HG02885 (cell line): Measurements from ENCODE around the gene SSC5D.
A peak's percentile ranks its signal among the peaks of the same experiment; 100 is the strongest.

ENCODE experiments used
- ATAC-seq: cut with Tn5 transposase; IDR thresholded peaks from one replicate; pipeline ENCODE4 v1.9.1; 2021; ENCODE audit warnings: mild to moderate bottlenecking; ENCODE audit not compliant: unreplicated experiment, poor library complexity

The SSC5D gene

DNA sequence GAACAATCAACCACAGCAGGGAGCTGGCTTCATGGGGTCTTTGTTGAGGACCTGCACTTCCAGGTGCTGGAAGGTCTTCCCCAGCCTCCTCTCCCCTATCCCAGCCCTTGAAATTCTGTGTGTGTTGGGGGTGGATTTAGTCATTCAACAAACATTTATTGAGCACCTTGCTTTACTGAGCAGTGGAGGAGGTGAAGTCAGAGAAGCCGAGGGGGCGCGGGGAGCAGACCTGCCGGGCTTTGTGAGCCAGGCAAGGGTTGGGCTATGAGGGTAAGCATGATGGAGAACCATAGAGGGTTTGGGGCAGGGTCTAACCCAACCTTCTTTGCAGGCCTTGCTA, 20.2 kb upstream of the SSC5D start:
- ATAC-seq, result no peak

DNA sequence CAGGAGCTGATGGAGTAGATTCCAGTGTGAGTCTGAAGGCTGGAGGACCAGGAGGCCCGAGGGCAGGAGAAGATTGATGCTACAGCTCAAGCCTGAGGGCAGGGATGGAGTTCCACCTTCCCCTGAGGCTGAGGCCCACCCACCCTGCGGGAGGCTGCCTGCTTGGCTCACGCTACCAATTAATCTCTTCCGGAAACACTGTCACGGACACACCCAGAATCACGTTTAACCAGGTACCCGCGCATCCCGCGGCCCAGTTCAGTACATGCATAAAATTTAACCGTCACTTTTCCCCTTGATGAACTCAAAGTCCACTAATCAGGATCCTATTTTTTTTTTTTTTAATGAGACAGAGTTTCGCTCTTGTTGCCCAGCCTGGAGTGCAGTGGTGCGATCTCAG, 17.0 kb upstream of the SSC5D start:
- no peak for ATAC-seq

- no peak for ATAC-seq
Observed at GRCh38 chr19:55472463-55472862, 15.8 kb upstream of the SSC5D start.

DNA sequence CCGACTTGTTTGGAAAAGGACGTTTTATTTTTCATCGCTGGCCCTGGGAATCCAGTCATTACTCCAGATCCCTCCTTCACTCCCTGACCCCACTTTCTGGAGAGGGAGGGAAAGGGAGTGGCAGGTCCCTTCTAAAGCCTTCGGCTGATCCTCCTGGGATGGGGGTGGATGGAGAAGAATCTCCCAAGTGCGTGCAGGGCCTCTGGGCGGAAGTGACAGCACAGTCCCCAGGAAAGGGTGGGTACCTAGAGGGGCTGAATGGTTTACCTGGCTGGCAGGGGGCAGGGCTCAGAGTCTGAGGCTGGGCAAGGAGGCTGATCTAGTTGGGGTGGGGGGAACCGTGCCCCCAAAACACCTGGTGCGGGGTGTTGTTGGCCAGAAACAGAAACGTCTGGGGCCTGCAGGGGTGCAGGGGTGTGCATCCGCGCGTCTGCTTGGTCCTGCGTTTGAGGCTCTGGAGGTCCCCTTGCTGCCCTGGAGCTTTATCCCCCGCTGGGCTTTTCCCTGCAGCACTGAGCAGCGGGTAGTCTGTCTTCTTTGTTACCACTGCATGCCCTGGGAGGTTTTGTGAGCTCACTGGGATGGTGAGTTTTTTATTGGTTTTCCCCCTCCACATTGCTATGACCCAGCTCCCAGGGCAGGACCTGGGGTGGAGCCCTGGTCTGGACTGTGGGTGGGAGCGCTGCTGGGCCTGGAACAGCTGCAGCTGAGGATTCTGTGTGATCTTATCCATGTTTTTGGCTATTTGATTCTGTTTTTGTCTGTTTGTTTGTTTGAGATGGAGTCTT, 14.8 kb upstream of the SSC5D start:
- no peak for ATAC-seq

GRCh38 chr19:55474269-55475265, 13.7 kb upstream of the SSC5D start:
- no peak for ATAC-seq

DNA sequence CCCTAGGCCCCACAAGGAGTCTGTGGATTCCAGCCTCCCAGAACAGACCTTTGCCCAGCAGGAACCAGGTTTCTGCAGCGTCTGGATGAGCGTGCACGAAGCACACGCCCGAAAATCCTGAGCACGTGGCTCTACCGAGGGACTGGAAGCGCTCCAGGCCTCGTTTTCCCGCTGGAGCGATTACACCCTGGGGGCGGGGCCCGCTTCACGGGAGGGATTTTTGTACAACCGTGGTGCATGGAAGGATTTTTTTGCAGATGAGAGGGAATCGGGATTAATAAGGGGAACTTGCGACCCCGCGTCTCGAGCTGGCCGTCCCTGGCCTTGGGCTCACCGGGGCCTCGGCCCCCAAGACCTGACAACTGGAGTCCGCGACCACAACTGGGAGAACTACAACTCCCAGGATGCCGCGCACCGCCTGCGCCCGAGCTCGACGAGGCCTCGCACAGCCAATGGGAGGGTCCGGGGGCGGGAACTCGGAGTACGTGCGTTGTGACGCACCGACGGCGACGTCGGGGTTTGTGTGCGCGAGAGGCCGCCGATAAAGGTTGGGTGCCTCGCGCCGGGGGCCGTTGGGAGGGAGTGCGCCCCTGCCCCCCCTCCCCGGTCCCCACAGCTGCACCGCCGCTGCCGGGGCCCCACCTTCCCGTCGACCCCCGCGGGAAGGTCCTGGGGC, 12.0 kb upstream of the SSC5D start, which contains the start of gene ZNF628:
TSS of gene ZNF628 (plus strand) at position 518 of the 676 bp plus-strand sequence. CDS start 3,294 bp downstream, outside the sequence.
- ATAC-seq, result peak; percentile 94

- ATAC-seq, result no peak
Observed at GRCh38 chr19:55477905-55478304, 10.3 kb upstream of the SSC5D start.

GRCh38 chr19:55478364-55478763, 9.9 kb upstream of the SSC5D start:
- no peak for ATAC-seq

DNA sequence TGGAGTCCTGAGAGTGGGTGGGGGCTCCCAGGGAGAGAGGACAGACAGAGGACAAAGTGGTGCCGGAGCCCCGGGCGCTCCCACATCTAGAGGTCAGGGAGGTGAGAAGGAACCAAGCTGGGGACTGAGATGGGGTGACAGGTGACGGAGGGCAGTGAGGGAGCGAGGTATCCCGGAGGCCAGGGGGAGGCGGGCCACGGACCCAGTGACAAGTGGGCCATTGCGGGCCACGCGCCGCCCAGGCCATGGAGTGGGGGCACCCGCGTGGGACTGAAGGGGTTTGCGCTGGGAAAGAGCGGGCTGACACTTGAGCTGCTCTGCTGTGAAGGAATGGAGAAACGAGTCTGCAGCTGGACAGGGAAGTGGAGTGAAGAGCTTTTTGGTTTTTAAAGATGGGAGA, 9.2 kb upstream of the SSC5D start:
- ATAC-seq, result no peak

DNA sequence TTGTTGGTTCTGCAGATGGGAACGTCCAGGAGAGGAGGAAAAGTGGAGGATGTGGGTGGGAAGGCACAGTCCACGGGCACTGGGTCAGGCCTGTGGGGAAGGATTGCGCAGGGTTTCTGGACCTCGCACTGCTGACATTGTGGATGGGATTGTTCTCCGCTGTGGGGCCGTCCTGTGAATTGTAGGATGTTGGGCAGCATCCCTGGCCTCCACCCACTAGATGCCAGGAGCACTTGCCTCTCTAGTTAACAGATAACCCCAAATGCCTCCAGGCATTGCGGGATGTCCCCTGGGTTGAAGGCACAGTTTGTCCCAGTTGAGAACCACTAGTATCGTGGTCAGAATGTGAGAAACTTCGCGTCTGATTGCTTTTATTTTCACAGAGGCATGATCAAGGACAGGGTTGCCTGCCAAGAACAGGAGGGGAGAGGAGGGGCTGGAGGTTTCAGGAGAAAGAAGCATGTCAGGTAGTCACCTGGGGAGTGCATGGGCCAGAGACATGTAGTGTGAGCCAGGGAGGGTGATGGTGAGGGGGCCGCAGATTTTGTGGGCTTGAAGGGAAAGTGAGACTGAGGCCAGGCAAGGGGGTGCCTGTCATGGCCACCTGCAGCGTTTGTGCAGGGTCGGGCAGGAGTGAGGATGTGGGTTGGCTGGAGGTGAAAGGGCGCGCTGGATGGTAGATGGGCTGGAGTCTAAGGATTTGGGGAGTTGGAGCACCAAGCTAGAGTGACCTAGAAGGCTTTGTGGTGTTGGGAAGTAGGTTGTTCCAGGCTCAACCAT, 8.6 kb upstream of the SSC5D start:
- no peak for ATAC-seq

DNA sequence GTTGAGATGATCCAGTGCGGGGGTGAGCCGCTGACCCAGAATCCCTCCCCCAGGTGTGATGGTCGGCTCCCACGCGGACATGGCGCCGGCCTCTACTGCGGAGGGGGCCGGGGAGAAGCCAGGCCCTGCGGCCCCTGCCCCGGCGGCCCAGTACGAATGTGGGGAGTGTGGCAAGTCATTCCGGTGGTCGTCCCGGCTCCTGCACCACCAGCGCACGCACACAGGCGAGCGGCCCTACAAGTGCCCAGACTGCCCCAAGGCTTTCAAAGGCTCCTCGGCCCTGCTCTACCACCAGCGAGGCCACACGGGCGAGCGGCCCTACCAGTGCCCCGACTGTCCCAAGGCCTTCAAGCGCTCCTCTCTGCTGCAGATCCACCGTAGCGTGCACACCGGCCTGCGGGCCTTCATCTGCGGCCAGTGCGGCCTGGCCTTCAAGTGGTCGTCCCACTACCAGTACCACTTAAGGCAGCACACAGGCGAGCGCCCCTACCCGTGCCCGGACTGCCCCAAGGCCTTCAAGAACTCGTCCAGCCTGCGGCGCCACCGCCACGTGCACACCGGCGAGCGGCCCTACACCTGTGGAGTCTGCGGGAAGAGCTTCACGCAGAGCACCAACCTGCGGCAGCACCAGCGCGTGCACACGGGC, 7.0 kb upstream of the SSC5D start:
- no peak for ATAC-seq

GRCh38 chr19:55481794-55482155, 6.5 kb upstream of the SSC5D start:
- ATAC-seq, result no peak

- ATAC-seq, result no peak
Observed at GRCh38 chr19:55482156-55482961, 5.9 kb upstream of the SSC5D start.

- no peak for ATAC-seq
Observed at GRCh38 chr19:55482967-55483705, 5.1 kb upstream of the SSC5D start.

DNA sequence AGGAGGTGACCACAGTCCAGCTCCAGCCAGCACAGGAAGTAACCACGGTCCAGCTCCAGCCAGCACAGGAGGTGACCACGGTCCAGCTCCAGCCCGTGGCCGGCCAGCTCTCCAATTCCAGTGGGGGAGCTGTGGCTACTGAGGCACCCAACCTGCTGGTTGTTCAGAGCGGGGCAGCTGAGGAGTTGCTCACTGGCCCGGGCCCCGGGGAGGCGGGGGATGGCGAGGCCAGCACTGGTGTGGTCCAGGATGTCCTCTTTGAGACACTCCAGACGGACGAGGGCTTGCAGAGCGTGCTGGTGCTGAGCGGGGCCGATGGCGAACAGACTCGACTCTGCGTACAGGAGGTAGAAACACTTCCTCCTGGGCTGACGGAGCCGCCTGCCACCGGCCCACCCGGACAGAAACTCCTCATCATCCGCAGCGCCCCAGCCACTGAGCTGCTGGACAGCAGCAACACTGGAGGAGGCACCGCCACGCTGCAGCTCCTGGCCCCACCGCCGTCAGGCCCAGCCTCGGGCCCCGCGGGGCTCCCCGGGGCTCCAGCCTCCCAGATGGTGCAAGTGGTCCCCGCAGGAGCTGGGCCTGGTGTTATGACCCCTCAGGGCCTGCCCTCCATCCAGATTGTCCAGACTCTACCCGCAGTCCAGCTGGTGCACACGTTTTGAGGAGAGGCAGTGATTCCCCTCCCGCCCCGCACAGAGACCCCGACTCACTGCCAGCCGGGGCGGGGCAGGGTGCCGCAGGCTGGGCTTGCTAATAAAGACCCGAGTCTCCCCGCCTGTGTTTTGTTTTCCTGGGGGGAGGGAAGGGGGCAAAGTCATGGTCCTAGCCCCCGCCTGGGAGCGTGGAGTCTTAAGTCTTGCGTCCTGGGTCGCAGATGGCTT, 4.3 kb upstream of the SSC5D start:
- no peak for ATAC-seq

- ATAC-seq, result peak; percentile 60
Observed at GRCh38 chr19:55484593-55485438, 3.4 kb upstream of the SSC5D start, which contains the start of gene NAT14. Gene NAT14 (plus strand): TSS chr19:55485188. CDS start chr19:55485709, 521 bp downstream.
